CD14-positive monocyte (primary cell): ENCODE data around the gene ZP1. TPM values are rescaled to one million over a fixed set of nuclear protein-coding genes. Genes with fewer than 3 reads are reported as not detected.

ENCODE experiments used
- DNase-seq, 3 donors: peaks; one replicate each; pipeline ENCODE4 v3.0.0-alpha.2; 2011 to 2022
- H2AFZ ChIP-seq: 2 replicates; pipeline ENCODE4 v1.6.0; 2012; ENCODE audit warnings: mild to moderate bottlenecking, low read depth, low read length, inconsistent platforms; ENCODE audit not compliant: insufficient read depth, poor library complexity, severe bottlenecking
- H3K27ac ChIP-seq, 2 donors: 1 replicate in 1 of 2; 2 replicates in 1 of 2; pipeline ENCODE4 v1.5.1; 2012 to 2013; ENCODE audit warnings: low read length in 2 of 2, control low read depth in 1 of 2, inconsistent platforms in 1 of 2, low read depth in 1 of 2, mild to moderate bottlenecking in 1 of 2
- H3K27me3 ChIP-seq, 2 donors: one replicate each; pipeline versions ENCODE4 v1.6.0 to v1.6.1; 2011 to 2013; ENCODE audit warnings: low read length in 2 of 2; ENCODE audit not compliant: control insufficient read depth in 2 of 2, insufficient read depth in 2 of 2
- H3K36me3 ChIP-seq, 2 donors: replicated peaks in 1 of 2; 1 replicate in 1 of 2; 2 replicates in 1 of 2; pipeline versions ENCODE4 v1.5.1 to v1.6.1; 2012 to 2013; ENCODE audit warnings: low read length in 2 of 2, control low read depth in 1 of 2, inconsistent platforms in 1 of 2, mild to moderate bottlenecking in 1 of 2; ENCODE audit not compliant: insufficient read depth in 2 of 2, control insufficient read depth in 1 of 2
- H3K4me1 ChIP-seq, 2 donors: 1 replicate in 1 of 2; 2 replicates in 1 of 2; pipeline versions ENCODE4 v1.5.1 to v1.6.1; 2012 to 2013; ENCODE audit warnings: low read length in 2 of 2, control low read depth in 1 of 2, inconsistent platforms in 1 of 2, mild to moderate bottlenecking in 1 of 2, moderate library complexity in 1 of 2; ENCODE audit not compliant: insufficient read depth in 2 of 2, control insufficient read depth in 1 of 2
- H3K4me2 ChIP-seq: replicated peaks from 2 replicates; pipeline ENCODE3; 2012; ENCODE audit warnings: low read length, moderate library complexity, mild to moderate bottlenecking; ENCODE audit not compliant: poor library complexity, severe bottlenecking; ENCODE audit errors: extremely low read depth
- H3K4me3 ChIP-seq, 3 experiments: fragments of 200-600 bp in 1 of 3; sonication (generic) in 1 of 3; replicated peaks in 1 of 3; 1 replicate in 2 of 3; 2 replicates in 1 of 3; pipeline ENCODE4 v1.5.1; 2011 to 2013; ENCODE audit warnings: low read length in 3 of 3, mild to moderate bottlenecking in 3 of 3, control low read depth in 2 of 3, low read depth in 2 of 3, inconsistent platforms in 1 of 3, moderate library complexity in 1 of 3
- H3K79me2 ChIP-seq: 2 replicates; pipeline ENCODE4 v1.6.0; 2012; ENCODE audit warnings: mild to moderate bottlenecking, control low read depth, inconsistent platforms, low read length, moderate library complexity; ENCODE audit not compliant: insufficient read depth
- H3K9ac ChIP-seq: 2 replicates; pipeline ENCODE4 v1.6.0; 2017; ENCODE audit warnings: low read length, mild to moderate bottlenecking; ENCODE audit not compliant: insufficient read depth, poor library complexity, severe bottlenecking
- H3K9me3 ChIP-seq, 2 donors: replicated peaks in 1 of 2; 1 replicate in 1 of 2; 2 replicates in 1 of 2; pipeline versions ENCODE4 v1.5.1 to v1.6.1; 2012 to 2013; ENCODE audit warnings: low read length in 2 of 2, control low read depth in 1 of 2; ENCODE audit not compliant: control insufficient read depth in 1 of 2, insufficient read depth in 1 of 2
- H4K20me1 ChIP-seq: 2 replicates; pipeline ENCODE4 v1.6.0; 2012; ENCODE audit warnings: mild to moderate bottlenecking, low read length, control low read depth, moderate library complexity; ENCODE audit not compliant: insufficient read depth
- H3K27ac Mint-ChIP-seq, 7 donors: one replicate each; pipeline ENCODE4 v1.8.0; 2020; ENCODE audit warnings: mild to moderate bottlenecking in 7 of 7, mixed read lengths in 7 of 7, moderate library complexity in 6 of 7, inconsistent platforms in 2 of 7
- H3K27me3 Mint-ChIP-seq, 3 donors: one replicate each; pipeline ENCODE4 v1.8.0; 2021 to 2022; ENCODE audit warnings: low read depth in 3 of 3, mild to moderate bottlenecking in 3 of 3, mixed read lengths in 3 of 3, moderate library complexity in 3 of 3, inconsistent platforms in 1 of 3
- H3K36me3 Mint-ChIP-seq, 2 donors: one replicate each; pipeline ENCODE4 v1.8.0; 2020; ENCODE audit warnings: mixed read lengths in 2 of 2, inconsistent platforms in 1 of 2, mild to moderate bottlenecking in 1 of 2
- H3K4me1 Mint-ChIP-seq: one replicate; pipeline ENCODE4 v1.8.0; 2020; ENCODE audit warnings: mild to moderate bottlenecking, mixed read lengths
- H3K4me3 Mint-ChIP-seq, 2 donors: one replicate each; pipeline ENCODE4 v1.8.0; 2020; ENCODE audit warnings: mild to moderate bottlenecking in 2 of 2, mixed read lengths in 2 of 2, moderate library complexity in 1 of 2
- H3K9me3 Mint-ChIP-seq, 7 donors: one replicate each; pipeline ENCODE4 v1.8.0; 2020 to 2022; ENCODE audit warnings: mixed read lengths in 7 of 7, mild to moderate bottlenecking in 6 of 7, moderate library complexity in 6 of 7, inconsistent platforms in 2 of 7
- WGBS: methylation state at CpG from one replicate; pipeline ENCODE4 v1.1.5; 2013; ENCODE audit warnings: missing lambda C conversion rate; ENCODE audit not compliant: insufficient coverage; 5-methylcytosine and 5-hydroxymethylcytosine counted together
- intact Hi-C, 2 donors: fragments of 100-400 bp; cut with micrococcal nuclease; formaldehyde crosslinking; loops; one replicate each; pipeline versions ENCODE4 v1.15.0 to v1.15.1; 2023
- polyA plus RNA-seq, 3 donors: library from polyadenylated mRNA; depleted of rRNA in 1 of 3; unstranded in 2 of 3; stranded (reverse) in 1 of 3; fragments of 300-500 nt in 2 of 3; fragments of >200 nt in 1 of 3; fragmentation: Illumina TruSeq in 2 of 3; gene quantifications; 1 replicate in 2 of 3; 2 replicates in 1 of 3; pipeline ENCODE4 v1.2.3, GENCODE V29; 2012 to 2021
- TF ChIP-seq, protein P1 (sequence below): fragments of 200-600 bp; IDR thresholded peaks from one replicate; pipeline ENCODE4 v1.8.0; 2022; ENCODE audit warnings: antibody characterized with exemption, mild to moderate bottlenecking

Gene ZP1
- polyA plus RNA-seq, 3 donors: 0.09 to 0.40 TPM; not detected in 1

DNA sequence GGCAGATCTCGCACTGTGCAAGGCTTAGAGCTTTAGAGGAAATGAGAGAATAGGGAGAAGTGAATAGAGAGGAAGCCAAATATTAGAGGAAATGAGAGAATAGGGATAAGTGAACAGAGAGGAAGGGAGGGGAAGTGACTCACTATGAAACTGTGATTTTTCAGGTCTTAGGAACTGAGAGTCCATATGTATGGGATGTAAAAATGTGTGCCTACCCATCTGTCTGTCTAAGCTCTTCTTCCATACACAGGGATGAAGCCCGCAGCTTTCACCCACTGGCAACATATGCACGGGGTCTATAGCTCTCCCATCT lies 31.9 kb upstream of the ZP1 start:
- TF ChIP-seq, protein P1, sequence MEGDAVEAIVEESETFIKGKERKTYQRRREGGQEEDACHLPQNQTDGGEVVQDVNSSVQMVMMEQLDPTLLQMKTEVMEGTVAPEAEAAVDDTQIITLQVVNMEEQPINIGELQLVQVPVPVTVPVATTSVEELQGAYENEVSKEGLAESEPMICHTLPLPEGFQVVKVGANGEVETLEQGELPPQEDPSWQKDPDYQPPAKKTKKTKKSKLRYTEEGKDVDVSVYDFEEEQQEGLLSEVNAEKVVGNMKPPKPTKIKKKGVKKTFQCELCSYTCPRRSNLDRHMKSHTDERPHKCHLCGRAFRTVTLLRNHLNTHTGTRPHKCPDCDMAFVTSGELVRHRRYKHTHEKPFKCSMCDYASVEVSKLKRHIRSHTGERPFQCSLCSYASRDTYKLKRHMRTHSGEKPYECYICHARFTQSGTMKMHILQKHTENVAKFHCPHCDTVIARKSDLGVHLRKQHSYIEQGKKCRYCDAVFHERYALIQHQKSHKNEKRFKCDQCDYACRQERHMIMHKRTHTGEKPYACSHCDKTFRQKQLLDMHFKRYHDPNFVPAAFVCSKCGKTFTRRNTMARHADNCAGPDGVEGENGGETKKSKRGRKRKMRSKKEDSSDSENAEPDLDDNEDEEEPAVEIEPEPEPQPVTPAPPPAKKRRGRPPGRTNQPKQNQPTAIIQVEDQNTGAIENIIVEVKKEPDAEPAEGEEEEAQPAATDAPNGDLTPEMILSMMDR: no peak
- peak; percentile 69 to 90 (median 89) for DNase-seq
- H3K4me1 ChIP-seq: peaks cover 35 to 36% of the 10 kb centered on the region in 2 donors
- H3K9me3 ChIP-seq: no peaks in the 10 kb centered on the region
- intact Hi-C loops: loop anchor here in 1 of 2 donors (10.0 kb wide), 1 partner anchor 299 kb away; no protein-coding TSS in a partner anchor
- H3K79me2 ChIP-seq: no peaks in the 10 kb centered on the region
- H3K9ac ChIP-seq: no peak overlapping the region
- Mint-ChIP-seq H3K4me3 (peak overlapping the region in 1 of 2 donors; percentile 56), H3K27me3 (peaks cover 1 to 6% (median 5%) of the 10 kb centered on the region in 3 donors), H3K4me1 (peaks cover 38% of the 10 kb centered on the region), H3K27ac (peak overlapping the region; percentile 85 to 96 (median 92)), H3K9me3 (peaks cover 0 to 3% (median 0%) of the 10 kb centered on the region in 7 donors), H3K36me3 (no peaks in the 10 kb centered on the region)
- H4K20me1 ChIP-seq: no peaks in the 10 kb centered on the region
- H3K36me3 ChIP-seq: no peaks in the 10 kb centered on the region
- 0% methylated on average over 1 of the region's 3 CpGs for WGBS
- H3K4me2 ChIP-seq: peak overlapping the region; percentile 45
- H2AFZ ChIP-seq: no peak overlapping the region
- peak overlapping the region; percentile 50 to 75 for H3K27ac ChIP-seq
- peaks cover 0 to 2% of the 10 kb centered on the region in 2 donors for H3K27me3 ChIP-seq
- peak overlapping the region in 1 of 3 experiments; percentile 42 for H3K4me3 ChIP-seq

DNA sequence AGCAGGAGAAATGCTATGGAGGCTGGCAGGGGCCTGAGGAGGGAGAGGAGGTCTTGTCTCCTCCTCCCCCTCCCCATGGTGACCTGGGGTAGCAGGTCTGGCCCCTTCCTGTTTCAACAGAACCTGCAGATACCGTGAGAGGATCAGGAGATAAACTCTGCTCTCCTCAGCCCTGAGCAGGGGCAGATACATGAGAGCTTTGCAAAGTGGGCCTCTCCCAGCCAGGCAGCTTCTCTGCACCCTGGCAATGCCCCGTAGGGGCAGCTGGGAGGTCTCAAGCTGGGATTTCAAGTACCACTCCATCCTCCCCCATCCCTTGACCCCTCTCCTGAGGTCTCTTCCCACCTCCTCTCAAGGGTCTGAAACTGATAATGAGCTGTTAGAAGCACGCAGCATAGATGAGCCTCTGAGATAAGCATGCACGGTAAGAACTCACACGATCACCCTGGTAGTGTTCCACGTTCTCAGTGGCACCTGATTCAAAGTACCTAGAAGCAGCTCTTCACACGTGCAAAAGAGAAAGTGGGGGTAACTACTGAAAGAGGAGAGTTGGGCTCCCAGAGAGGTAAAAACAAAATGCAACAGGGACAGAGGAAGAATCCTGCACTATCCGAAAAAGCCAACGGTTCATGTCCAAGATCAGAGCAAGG lies 30.4 kb upstream of the ZP1 start:
- intact Hi-C loops: loop anchor here in 1 of 2 donors (10.0 kb wide), 1 partner anchor 298 kb away; no protein-coding TSS in a partner anchor
- no peak for DNase-seq
- Histone ChIP-seq H3K4me3 (no peak overlapping the region), H3K27me3 (peaks cover 0 to under 1% of the 10 kb centered on the region in 2 donors), H3K9ac (no peak overlapping the region), H3K4me1 (peaks cover 41 to 47% of the 10 kb centered on the region in 2 donors), H3K27ac (no peak overlapping the region), H4K20me1 (no peaks in the 10 kb centered on the region), H2AFZ (peak overlapping the region; percentile 31), H3K4me2 (no peak overlapping the region), H3K79me2 (no peaks in the 10 kb centered on the region), H3K9me3 (no peaks in the 10 kb centered on the region), H3K36me3 (no peaks in the 10 kb centered on the region)
- Mint-ChIP-seq H3K4me1 (peaks cover 45% of the 10 kb centered on the region), H3K27me3 (peaks cover 1 to 6% (median 4%) of the 10 kb centered on the region in 3 donors), H3K4me3 (no peak overlapping the region), H3K9me3 (peaks cover 0 to 3% (median 0%) of the 10 kb centered on the region in 7 donors), H3K27ac (peak overlapping the region in 3 of 7 donors; percentile 46 to 96 (median 92)), H3K36me3 (no peaks in the 10 kb centered on the region)
- 80% methylated on average over 9 of the region's 9 CpGs for WGBS
- TF ChIP-seq, protein P1: no peak
